Effector memory CD8-positive, alpha-beta T cell (primary cell): Measurements from ENCODE around the gene BCORL1.

Experiments used
- ATAC-seq: fragments of 150-1000 bp; cut with Tn5 transposase; replicated peaks from 2 replicates; pipeline ENCODE4 v1.10.0; 2021; ENCODE audit warnings: mild to moderate bottlenecking, moderate library complexity
- DNase-seq, 3 experiments: peaks; one replicate each; pipeline ENCODE4 v3.0.0; 2021
- H3K27ac Mint-ChIP-seq, 2 donors: one replicate each; pipeline ENCODE4 v1.8.0; 2022; ENCODE audit warnings: mild to moderate bottlenecking in 2 of 2, mixed read lengths in 2 of 2, moderate library complexity in 2 of 2
- H3K27me3 Mint-ChIP-seq, 2 donors: one replicate each; pipeline ENCODE4 v1.8.0; 2022; ENCODE audit warnings: mixed read lengths in 2 of 2
- H3K36me3 Mint-ChIP-seq: one replicate; pipeline ENCODE4 v1.8.0; 2022; ENCODE audit warnings: mild to moderate bottlenecking, moderate library complexity, mixed read lengths; ENCODE audit not compliant: insufficient read depth
- H3K4me1 Mint-ChIP-seq, 2 donors: one replicate each; pipeline ENCODE4 v1.8.0; 2022; ENCODE audit warnings: low read depth in 2 of 2, mixed read lengths in 2 of 2
- H3K4me3 Mint-ChIP-seq, 2 donors: one replicate each; pipeline ENCODE4 v1.8.0; 2022; ENCODE audit warnings: mild to moderate bottlenecking in 2 of 2, mixed read lengths in 2 of 2, moderate library complexity in 2 of 2
- H3K9me3 Mint-ChIP-seq, 2 donors: one replicate each; pipeline ENCODE4 v1.8.0; 2022; ENCODE audit warnings: mixed read lengths in 2 of 2

The BCORL1 gene

GRCh38 chrX:130071611-130072344, 89.3 kb downstream of the BCORL1 start:
- H3K4me3 Mint-ChIP-seq, result no peak overlapping the region
- H3K9me3 Mint-ChIP-seq, result no peaks in the 10 kb centered on the region
- no peak for ATAC-seq
- H3K4me1 Mint-ChIP-seq, result no peaks in the 10 kb centered on the region
- no peaks in the 10 kb centered on the region for H3K27me3 Mint-ChIP-seq
- no peak for DNase-seq
- peaks cover 70% of the 10 kb centered on the region for H3K36me3 Mint-ChIP-seq
- peak overlapping the region in 1 of 2 donors; percentile 54 for H3K27ac Mint-ChIP-seq

DNA sequence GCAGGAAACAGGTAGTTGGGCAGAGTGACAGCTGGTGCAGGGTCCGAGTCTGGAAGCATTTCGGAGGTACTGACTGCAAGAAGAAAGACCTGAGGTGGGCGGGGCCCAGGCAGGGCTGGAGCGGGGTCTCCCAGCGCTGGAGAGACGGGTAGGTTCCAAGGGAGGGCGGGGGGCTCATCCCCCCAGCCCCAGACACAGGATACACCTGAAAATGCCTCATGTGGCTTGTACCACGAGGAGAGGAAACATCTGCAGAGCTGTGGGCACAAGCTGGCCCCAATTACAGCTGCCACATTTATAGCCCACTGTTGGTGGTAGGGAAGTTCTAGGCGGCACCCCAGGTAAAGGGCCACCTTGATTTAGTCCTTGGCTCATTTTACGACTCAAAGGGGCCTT, 89.9 kb downstream of the BCORL1 start:
- Mint-ChIP-seq H3K36me3 (peaks cover 64% of the 10 kb centered on the region), H3K27me3 (no peaks in the 10 kb centered on the region), H3K4me3 (no peak overlapping the region), H3K9me3 (no peaks in the 10 kb centered on the region), H3K4me1 (no peaks in the 10 kb centered on the region), H3K27ac (no peak overlapping the region)
- DNase-seq (no peak), ATAC-seq (no peak)

DNA sequence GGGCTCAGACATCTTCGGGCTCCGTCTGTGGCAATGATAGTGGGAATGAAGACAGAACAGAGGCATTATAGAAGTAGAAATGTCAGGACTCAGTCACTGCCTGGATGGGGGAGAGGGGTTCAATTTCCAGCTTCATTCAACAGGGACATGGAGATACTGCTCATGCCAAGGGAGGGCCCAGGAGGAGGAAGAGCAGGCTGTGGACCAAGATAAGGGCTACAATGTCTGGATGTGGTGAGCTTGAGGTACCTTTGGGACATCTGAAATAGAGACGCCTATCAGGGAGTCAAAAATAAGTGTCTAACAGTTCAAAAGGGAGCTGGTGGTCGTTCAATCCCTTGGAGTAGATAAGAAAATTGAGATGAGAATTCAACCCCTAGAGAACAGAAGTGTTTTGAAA, 93.3 kb downstream of the BCORL1 start:
- H3K27me3 Mint-ChIP-seq, result no peaks in the 10 kb centered on the region
- no peak overlapping the region for H3K4me3 Mint-ChIP-seq
- no peak for DNase-seq
- no peak for ATAC-seq
- H3K4me1 Mint-ChIP-seq, result peaks cover 5 to 7% of the 10 kb centered on the region in 2 donors
- peaks cover 53% of the 10 kb centered on the region for H3K36me3 Mint-ChIP-seq
- no peak overlapping the region for H3K27ac Mint-ChIP-seq
- no peaks in the 10 kb centered on the region for H3K9me3 Mint-ChIP-seq

GRCh38 chrX:130079824-130080406, 97.5 kb downstream of the BCORL1 start:
- Mint-ChIP-seq H3K9me3 (no peaks in the 10 kb centered on the region), H3K27me3 (no peaks in the 10 kb centered on the region), H3K4me3 (peak overlapping the region; percentile 41 to 63), H3K4me1 (peaks cover 21 to 33% of the 10 kb centered on the region in 2 donors), H3K27ac (peak overlapping the region; percentile 62 to 80), H3K36me3 (peaks cover 43% of the 10 kb centered on the region)
- ATAC-seq, result no peak
- peak; percentile 39 to 47 (median 43) for DNase-seq

DNA sequence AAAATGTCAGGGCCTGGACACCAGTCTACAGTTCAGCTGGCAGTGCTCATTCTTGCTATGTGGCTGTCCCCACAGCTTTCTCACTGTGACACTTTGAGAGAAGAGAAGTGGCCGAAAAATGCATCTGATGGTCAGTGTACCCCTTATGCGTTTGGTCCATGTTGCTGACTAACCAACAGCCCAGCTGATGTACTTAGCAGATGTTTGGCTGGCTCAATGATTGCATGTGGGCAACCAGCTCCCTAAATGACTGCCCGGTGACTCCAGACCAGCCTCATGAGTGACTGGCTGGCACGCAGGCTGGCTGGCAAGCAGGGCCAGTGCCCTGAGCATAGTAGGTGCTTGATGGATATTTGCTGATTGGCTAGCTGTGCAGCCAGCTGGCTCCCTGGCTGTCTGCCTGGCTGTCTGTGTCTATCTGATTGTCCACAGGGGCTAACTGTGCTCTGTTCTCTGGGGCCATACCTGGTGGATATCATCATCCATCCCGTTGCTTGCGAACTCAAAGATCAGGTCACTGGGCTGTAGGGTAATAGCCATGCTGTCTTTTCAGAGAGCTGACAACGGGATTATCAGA, 98.4 kb downstream of the BCORL1 start:
- H3K4me3 Mint-ChIP-seq, result peak overlapping the region; percentile 81 to 88
- no peak for DNase-seq

DNA sequence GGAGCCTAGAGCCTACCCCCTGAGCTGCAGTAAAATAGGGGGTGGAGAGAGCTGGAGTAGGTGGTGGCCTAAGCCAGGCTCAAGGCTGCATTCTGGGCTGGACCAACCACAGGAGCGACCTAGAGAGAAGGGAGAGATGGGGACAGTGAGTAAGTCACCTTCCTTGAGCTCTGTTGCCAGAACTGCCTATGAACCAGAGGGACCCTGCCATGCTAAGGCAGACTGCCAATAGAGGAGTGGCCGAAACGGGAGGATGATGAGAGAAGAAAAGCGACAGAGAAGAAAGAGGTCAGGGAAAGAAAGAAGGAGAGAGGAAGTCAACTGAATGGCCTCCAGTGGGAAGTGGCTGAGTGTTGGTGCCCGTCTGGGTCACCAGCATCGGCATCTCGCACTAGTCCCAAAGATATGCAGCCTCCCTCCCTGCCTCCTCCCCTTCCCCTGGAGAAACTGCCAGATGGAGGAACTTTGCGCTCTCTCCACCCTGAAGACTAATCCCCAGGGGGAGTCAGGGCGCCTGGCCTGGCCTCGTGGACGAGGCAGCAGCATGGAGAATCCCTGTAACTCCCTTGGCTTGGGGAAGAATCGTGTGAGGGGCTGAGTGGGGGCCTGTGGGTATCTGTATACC, 99.1 kb downstream of the BCORL1 start:
- peak overlapping the region; percentile 87 to 90 for H3K27ac Mint-ChIP-seq
- DNase-seq (no peak), ATAC-seq (no peak)
- peaks cover 25 to 41% of the 10 kb centered on the region in 2 donors for H3K4me1 Mint-ChIP-seq
- peak overlapping the region; percentile 81 to 88 for H3K4me3 Mint-ChIP-seq
- H3K9me3 Mint-ChIP-seq, result no peaks in the 10 kb centered on the region
- peaks cover 41% of the 10 kb centered on the region for H3K36me3 Mint-ChIP-seq
- no peaks in the 10 kb centered on the region for H3K27me3 Mint-ChIP-seq

More for the DNA sequence above, 98.4 kb downstream of the BCORL1 start:
- peaks cover 39% of the 10 kb centered on the region for H3K36me3 Mint-ChIP-seq
- no peak for ATAC-seq
- peaks cover 21 to 41% of the 10 kb centered on the region in 2 donors for H3K4me1 Mint-ChIP-seq
- no peaks in the 10 kb centered on the region for H3K27me3 Mint-ChIP-seq
- H3K9me3 Mint-ChIP-seq, result no peaks in the 10 kb centered on the region
- H3K27ac Mint-ChIP-seq, result peak overlapping the region in 1 of 2 donors; percentile 90

DNA sequence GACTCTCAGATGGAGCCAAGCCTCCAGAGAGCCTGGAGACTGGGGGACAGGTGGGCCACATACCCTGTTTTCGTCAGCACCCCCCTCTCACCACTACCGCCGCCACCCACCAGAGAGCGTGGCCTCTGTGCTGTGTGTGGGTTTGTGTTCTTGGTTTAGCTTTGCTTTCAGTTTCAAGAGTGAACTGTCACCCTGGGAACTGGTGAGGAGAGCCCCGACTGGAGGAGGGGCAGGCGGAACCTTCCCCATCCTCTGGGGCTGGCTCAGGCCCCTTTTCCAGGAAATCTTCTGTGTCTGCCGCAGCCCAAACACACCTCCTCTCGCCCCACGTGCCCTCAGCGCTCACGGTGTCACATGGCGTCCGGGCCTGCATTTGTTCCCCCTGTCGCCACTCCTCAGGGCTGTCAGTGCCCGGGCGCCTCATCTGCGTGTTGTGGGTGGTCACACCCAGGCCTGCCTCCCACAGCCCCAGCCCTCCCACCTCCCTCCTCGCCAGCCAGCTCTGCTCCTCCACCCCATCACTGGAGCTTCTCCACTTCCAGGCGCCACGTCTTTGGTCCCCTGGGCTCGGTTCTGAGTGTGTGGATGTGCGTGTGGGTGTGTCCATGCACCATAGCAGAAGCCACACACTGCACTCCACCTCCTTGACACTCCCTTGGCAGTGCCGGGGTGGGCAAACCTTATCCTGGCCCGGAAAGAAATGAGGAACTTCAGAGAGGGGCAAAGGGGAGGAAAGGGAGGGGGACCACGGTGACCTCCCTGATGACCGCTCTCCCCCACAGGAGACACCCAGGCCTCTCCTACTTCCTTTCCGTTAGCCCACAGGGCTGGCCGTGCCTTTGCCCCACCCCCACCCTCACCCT, 100.0 kb downstream of the BCORL1 start:
- Mint-ChIP-seq H3K27me3 (no peaks in the 10 kb centered on the region), H3K27ac (peak overlapping the region; percentile 87 to 90), H3K4me3 (peak overlapping the region; percentile 81 to 88), H3K9me3 (no peaks in the 10 kb centered on the region), H3K4me1 (peaks cover 30 to 47% of the 10 kb centered on the region in 2 donors), H3K36me3 (peaks cover 50% of the 10 kb centered on the region)
- DNase-seq (peak; percentile 54 to 58 (median 55)), ATAC-seq (peak; percentile 75)

GRCh38 chrX:130083107-130083490, 100.7 kb downstream of the BCORL1 start:
- Mint-ChIP-seq H3K9me3 (no peaks in the 10 kb centered on the region), H3K36me3 (peaks cover 53% of the 10 kb centered on the region), H3K4me1 (peaks cover 36 to 51% of the 10 kb centered on the region in 2 donors), H3K4me3 (peak overlapping the region; percentile 81 to 88), H3K27me3 (no peaks in the 10 kb centered on the region), H3K27ac (peak overlapping the region; percentile 87 to 90)
- ATAC-seq (no peak), DNase-seq (no peak)

DNA sequence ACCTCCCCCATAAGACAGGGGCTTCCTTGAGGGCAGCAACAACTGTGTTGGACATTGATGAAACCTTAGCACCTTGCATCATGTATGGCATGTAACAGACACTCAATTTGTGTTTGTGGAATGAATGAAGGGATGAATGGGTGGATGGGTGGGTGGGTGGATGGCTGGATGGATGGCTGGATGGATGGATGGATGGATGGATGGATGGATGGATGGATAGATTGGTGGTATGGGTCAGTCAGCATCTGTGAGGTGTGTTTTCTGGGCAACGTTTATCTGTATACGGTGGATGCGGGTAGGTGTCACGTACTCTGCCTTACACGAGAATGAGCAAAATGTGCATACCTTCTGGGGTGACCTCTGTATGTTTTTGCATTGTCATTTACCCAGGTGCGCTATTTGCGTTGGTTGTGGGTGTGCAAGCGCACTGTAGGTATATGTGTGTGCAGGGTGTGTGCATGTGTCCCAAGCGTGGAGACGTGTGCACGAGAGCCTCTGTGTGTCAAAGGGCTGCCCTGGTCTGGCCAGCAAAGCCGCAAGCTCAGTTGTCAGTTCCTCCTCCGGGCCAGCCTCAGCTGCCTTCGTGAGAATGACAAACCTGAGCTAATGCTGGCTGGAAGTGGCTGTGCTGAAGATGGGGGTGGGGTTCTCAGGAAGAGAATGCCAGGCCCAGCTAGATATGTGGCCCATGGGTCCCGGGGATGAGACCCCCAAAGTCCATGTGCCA, 101.4 kb downstream of the BCORL1 start:
- DNase-seq, result no peak
- Mint-ChIP-seq H3K27ac (peak overlapping the region; percentile 73 to 90), H3K36me3 (peaks cover 52% of the 10 kb centered on the region), H3K9me3 (no peaks in the 10 kb centered on the region), H3K4me3 (peak overlapping the region; percentile 81 to 88), H3K4me1 (peaks cover 36 to 52% of the 10 kb centered on the region in 2 donors), H3K27me3 (no peaks in the 10 kb centered on the region)
- ATAC-seq, result no peak

DNA sequence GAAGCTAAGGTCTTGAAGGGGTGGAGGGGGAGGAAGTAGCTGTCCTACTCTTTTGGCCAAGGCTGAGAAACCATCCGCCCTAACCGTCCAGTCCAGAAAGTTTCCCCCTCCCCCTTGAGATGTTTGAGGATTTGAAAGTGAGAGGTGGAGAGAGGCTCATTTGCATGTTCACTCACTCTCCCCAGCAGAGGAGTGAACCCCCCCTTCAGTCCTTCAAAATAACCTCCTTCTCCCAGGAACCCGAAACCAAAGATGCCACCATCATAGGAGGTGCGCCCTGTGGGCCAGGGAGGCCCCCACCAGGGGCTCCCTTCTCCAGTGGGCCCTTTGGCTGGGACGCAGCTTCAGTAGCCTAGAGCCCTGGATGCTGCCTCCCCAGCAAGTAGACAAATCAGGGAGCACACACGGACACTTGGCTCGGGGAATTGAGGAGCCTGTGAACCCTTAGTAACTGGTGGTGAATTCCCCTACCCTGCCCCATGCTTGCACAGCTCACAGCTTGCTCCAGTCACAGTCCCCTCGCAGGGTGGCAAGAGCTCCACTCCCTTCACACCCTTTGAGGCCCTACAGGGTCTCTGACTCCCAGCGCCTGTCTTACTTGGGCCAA, 102.3 kb downstream of the BCORL1 start:
- ATAC-seq, result no peak

DNA sequence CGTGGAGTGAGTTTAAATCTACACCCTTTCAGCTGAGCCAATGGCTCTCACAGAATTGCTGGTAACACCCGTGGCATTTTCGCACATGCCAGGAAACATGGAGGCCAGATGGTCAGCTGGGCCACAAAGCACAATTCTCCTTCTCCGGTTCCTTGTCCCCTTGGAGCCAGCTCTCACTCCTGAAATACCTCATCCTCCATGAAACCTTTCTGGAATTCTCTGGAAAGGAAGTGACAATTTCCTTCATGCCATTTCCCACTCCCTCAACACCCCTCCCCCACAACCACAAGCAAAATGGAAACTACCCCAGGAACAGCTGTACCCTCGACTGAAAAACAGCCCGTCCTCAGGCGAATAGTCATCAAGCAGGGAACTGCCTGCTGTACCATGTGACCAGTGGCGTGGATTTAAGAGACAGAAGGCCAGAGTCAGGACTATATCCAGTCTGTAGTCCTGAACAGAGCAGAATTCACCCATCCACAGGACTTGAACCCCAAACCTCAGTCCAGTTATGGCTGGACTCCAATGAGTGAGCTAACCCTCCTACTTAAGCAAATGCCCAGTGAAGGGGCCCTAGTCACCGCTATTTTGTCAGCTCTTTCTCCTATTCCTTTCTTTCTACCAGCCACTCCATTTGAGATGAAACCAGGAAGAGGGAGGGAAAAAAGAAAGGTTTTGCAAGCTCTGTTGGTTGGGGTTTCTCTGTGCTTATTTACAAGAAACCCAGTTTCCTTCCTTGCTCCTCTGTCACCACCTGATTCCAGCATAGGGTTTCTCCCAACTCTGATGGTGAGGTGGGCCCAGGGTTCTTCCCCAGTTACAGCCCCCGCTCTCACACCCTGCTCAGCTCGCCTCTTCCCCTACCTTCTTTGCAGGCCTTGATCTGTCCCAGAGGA, 103.4 kb downstream of the BCORL1 start:
- no peak for ATAC-seq
- DNase-seq, result no peak
- peak overlapping the region; percentile 67 to 90 for H3K27ac Mint-ChIP-seq
- H3K4me1 Mint-ChIP-seq, result peaks cover 37 to 57% of the 10 kb centered on the region in 2 donors
- H3K36me3 Mint-ChIP-seq, result peaks cover 37% of the 10 kb centered on the region
- H3K4me3 Mint-ChIP-seq, result peak overlapping the region; percentile 81 to 88
- no peaks in the 10 kb centered on the region for H3K9me3 Mint-ChIP-seq
- H3K27me3 Mint-ChIP-seq, result no peaks in the 10 kb centered on the region

More for the DNA sequence above, 102.3 kb downstream of the BCORL1 start:
- Mint-ChIP-seq H3K27me3 (no peaks in the 10 kb centered on the region), H3K4me1 (peaks cover 36 to 56% of the 10 kb centered on the region in 2 donors), H3K36me3 (peaks cover 45% of the 10 kb centered on the region), H3K9me3 (no peaks in the 10 kb centered on the region), H3K4me3 (peak overlapping the region; percentile 81 to 88), H3K27ac (peak overlapping the region; percentile 46 to 90)
- no peak for DNase-seq
